HG02763 (cell line): Measurements from ENCODE around the gene P2RY11.

Experiments
- ATAC-seq: cut with Tn5 transposase; IDR thresholded peaks from one replicate; pipeline ENCODE4 v1.9.1; 2021; ENCODE audit warnings: mild to moderate bottlenecking, moderate library complexity; ENCODE audit not compliant: unreplicated experiment

The P2RY11 gene

DNA sequence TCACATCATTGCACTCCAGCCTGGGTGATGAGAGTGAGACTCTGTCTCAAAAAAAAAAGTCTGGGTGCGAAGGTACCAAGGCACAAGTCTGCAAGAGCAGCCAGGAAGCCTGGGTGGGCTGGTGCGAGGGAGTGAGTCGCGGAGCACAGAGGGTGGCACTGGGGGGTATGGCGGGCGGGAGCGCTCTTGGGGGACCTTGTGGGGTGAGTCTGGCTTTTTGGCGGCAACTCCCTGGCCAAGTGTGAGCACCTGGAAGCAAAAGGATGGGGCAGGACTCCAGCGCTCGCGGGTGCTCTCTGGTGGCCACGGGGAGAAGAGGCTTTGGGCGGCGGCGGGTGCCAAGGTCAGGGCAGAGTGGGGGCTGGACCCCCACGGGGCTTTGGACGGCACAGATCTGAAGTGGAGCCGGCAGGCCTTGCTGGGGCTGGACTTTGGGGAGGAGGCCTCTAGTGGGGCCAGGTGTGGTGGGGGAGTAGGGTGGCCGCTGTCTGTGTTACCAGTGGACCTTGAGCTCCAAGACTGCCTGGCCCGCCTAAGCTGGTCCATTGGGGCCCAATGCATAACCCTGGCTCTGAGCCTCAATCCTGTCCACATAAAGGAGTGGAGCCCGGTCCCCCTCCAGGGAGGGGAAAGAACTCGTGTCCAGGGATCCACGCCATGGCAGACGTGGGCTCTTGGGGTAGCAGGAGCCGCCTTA lies 1.6 kb downstream of the P2RY11 start:
- ATAC-seq = no peak

GRCh38 chr19:10113592-10113963 lies 2.1 kb downstream of the P2RY11 start:
- no peak for ATAC-seq

DNA sequence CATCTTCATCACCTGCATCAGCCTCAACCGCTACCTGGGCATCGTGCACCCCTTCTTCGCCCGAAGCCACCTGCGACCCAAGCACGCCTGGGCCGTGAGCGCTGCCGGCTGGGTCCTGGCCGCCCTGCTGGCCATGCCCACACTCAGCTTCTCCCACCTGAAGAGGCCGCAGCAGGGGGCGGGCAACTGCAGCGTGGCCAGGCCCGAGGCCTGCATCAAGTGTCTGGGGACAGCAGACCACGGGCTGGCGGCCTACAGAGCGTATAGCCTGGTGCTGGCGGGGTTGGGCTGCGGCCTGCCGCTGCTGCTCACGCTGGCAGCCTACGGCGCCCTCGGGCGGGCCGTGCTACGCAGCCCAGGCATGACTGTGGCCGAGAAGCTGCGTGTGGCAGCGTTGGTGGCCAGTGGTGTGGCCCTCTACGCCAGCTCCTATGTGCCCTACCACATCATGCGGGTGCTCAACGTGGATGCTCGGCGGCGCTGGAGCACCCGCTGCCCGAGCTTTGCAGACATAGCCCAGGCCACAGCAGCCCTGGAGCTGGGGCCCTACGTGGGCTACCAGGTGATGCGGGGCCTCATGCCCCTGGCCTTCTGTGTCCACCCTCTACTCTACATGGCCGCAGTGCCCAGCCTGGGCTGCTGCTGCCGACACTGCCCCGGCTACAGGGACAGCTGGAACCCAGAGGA lies 2.6 kb downstream of the P2RY11 start:
- ATAC-seq = no peak

DNA sequence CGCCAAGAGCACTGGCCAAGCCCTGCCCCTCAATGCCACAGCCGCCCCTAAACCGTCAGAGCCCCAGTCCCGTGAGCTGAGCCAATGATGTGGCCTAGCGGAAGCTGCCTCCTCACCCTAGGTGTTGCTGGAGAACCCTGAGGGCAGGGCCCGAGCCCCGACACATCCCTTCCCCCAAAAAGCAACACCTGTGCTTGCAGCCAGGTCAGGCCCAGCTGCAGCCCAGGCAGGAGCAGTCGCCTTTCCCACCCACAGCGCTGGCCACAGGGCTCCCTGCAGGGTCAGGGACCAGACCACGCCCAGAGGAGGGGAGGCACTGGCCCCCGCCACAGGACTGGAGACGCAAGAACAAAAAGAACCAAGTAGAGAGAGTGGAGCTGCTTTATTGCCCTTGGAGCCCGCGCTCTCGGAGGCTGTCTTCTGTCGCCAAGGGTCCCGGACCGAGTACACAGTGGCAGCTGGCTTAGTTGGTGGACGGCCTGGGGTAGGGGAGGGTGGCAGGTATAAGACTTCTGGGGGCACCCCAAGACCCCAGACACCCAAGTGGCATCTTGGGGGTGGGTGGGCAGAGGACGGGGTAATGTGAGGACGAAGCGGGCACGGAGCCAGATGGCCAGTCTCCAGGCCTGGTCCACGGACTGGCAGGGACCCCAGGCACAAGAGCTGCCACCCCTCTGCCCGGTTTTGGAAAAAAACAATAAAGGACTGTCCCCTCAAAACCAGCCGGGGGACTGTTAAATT lies 3.3 kb downstream of the P2RY11 start:
- no peak for ATAC-seq

GRCh38 chr19:10115392-10116084 lies 4.0 kb downstream of the P2RY11 start:
- ATAC-seq = no peak

- ATAC-seq = no peak
Observed at GRCh38 chr19:10116085-10116865, 4.8 kb downstream of the P2RY11 start.

GRCh38 chr19:10116866-10117616 lies 5.5 kb downstream of the P2RY11 start:
- no peak for ATAC-seq

- ATAC-seq = no peak
Observed at GRCh38 chr19:10118960-10119359, 7.5 kb downstream of the P2RY11 start.

DNA sequence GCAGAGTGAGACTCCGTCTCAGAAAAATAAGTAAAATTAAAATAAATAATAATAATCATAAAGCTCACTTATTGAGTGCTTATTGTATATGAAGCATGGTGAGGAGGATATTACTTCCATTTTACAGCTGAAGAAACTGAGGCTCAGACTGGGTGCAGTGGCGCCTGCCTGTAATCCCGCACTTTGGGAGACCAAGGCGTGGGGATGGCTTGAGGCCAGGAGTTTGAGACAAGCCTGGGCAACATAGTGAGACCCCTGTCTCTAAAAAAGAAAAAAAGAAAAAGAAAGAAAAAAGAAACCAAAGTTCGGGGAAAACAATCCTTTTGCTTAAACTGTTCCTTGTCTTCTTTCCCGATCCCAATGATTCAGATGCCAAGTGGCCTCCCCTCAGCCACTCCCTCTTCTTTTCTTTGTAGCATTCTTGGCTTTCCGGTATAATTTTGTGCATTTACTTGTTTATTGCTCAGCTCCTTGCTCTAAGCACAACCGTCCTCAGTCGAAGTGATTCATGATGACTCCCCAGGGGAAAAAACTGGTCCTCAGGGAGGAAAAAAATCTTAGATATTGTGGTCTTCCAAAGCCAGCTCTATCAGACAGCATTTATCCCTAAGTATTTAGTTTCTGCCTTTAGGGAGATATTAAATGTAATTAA lies 9.2 kb downstream of the P2RY11 start:
- ATAC-seq = no peak

DNA sequence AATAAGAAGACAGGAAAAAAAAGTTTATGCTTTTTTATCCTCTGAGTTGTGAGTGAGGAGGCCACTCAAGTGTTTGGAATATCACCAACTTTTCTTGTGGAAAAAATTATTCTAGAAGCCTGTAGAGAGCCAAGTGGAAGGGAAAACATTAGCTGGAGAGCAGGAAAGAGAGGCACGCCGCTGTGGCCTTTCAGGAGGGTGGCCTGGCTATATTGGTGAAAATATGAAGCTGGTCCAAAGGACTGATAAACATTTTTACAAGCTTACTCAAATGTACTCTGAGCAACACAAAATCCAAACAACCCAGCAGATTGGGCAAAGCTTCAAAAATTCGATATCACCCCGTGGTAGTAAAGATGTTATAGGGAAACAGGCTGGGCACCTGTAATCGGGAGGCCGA lies 10.6 kb downstream of the P2RY11 start:
- ATAC-seq = no peak

DNA sequence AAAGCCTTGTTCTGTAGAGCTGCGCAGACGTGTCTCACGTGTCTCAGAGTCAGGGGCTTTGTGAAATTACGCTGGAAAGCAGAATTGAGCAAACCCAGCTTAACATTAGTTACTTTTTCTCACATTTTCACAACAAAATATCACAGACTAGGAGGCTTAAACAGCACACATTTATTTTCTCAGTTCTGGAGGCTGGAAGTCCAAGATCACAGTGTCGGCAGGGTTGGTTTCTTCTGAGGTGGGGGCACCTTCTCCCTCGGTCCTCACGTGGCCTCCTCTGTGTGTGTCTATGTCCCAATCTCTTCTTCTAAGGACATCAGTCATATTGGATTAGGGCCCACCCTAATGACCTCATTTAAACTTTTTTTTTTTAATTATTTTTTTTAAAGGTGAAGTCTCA lies 12.9 kb downstream of the P2RY11 start:
- no peak for ATAC-seq

- no peak for ATAC-seq
Observed at GRCh38 chr19:10126213-10126639, 14.7 kb downstream of the P2RY11 start.

- no peak for ATAC-seq
Observed at GRCh38 chr19:10132905-10133304, 21.4 kb downstream of the P2RY11 start.

GRCh38 chr19:10133596-10133995 lies 22.1 kb downstream of the P2RY11 start:
- no peak for ATAC-seq

DNA sequence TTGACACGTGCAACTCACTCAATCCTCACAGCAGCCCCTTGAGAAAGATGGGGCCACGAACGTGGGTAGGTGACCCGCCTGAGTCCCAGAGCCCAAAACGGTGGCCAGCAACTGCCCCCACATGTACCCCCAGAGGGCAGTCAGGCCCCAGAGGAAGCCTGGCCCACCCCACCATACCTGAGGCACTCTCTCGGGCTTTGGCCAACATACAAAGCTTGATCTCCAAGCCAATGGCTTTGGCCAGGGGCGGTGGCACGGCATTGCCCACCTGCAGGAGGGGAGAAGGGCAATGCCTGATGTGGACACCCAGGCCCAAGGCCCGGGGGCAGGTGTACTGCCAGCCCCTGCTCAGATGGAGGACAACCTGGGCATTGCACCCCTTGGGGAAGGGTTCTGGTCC lies 22.5 kb downstream of the P2RY11 start:
- no peak for ATAC-seq

DNA sequence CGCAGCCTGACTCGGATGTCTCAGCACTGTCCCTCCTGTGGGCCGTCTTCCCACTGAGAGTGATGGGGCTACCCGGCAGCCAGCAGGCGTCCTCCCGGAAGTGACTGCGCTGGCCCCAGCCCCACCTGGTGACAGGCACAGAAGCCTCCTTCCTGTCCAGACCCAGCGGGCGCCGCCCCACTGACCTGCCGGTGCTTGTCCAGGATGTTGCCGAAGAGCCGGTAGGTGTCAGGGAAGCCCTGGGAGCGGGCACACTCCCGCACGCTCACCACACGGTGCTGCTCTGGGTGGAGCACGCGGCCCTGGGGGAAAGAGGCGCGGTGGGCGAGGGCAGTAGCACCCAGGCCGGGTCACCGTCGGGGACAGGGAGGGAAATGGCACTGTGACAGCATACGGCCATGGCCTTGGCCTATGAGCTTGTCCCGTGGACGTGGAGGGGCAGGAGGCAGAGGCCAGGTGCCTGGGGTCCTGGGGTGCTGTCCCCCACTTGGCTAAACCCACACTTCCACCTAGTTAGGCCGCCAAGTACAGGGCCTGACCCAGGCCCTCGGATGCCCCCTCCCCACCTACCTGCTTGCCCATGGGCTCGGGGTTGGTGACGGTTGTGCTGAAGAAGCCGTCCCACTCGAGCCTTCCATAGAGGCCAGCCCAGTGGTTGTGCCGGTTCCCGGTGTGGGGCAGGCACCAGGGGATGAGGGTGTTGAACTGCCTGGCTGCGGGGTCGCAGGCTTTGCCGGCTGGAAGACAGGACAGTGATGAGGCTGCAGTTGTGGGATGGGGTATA lies 24.2 kb downstream of the P2RY11 start:
- ATAC-seq = no peak

GRCh38 chr19:10136936-10137335 lies 25.4 kb downstream of the P2RY11 start:
- ATAC-seq = no peak
